ENCODE results near the gene ZIC4.

The ZIC4 gene

GRCh38 chr3:147410526-147411237 is 4.3 kb upstream of the ZIC4 start:
- in situ Hi-C loops (cut with MboI; ENCODE audit: low pct_unique_long_range_greater_than_20kb, low sequenced_read_pairs, unreplicated experiment) = no loop called here
- TF ChIP-seq CTCF (IDR thresholded peaks at IDR 0.05; ENCODE audit: extremely low read depth, insufficient read depth, missing control alignments) = no peak
- DNase-seq (ENCODE audit: low spot score) = no peak

DNA sequence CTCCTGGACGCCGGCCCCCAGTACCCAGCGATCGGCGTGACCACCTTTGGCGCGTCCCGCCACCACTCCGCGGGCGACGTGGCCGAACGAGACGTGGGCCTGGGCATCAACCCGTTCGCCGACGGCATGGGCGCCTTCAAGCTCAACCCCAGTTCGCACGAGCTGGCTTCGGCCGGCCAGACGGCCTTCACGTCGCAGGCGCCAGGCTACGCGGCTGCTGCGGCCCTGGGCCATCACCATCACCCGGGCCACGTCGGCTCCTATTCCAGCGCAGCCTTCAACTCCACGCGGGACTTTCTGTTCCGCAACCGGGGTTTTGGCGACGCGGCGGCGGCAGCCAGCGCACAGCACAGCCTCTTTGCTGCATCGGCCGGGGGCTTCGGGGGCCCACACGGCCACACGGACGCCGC is 3.8 kb upstream of the ZIC4 start:
- DNase-seq (ENCODE audit: low spot score) = no peak
- in situ Hi-C loops (cut with MboI; ENCODE audit: low pct_unique_long_range_greater_than_20kb, low sequenced_read_pairs, unreplicated experiment) = no loop called here
- TF ChIP-seq CTCF (IDR thresholded peaks at IDR 0.05; ENCODE audit: extremely low read depth, insufficient read depth, missing control alignments) = no peak

DNA sequence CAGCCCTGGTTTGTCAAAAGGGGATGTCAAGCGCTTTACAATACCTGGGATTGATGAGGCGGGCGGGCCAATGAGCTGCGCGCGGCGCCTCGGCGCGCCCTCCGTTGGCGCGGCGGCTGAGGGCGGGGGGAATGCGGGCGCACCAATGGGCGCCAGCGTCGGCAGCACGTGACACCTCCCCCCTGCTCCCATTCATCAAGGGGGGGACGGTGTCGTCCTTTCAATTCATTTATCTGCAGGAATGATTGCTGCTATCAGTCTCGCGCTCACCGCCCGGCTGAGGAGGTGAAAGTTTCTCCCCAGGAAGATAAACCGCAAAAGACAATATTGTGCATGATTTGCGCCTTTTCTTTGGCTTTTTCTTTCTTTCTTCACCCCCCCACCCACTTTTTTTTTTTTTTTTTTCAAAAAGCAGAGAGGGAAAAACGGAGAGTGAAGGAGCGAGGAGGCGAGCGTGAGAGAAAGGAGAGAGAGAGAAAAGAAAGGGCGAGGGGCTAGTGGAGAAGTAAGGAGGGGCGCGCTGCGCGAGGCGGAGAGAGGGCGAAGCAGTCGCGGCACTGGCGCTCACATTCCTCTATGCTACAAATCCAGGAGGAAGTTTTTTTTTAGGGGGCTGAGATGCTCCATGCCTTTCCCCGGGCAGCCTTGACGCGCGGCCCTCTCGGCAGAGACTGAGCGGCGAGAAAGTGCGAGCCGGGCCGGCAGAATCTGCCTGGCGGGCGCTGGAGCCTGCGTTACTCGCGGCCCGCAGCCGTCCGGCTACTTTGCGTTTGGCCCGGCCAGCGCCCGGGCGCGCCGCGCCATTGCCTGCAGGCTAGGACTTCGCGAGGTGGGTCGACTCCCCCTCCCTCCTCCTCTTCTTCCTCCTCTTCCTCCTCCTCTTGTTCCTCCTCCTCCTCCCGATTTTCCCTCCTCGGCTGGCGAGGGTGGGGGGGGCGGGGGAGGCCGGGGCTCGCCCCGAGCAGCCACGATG is 3.1 kb upstream of the ZIC4 start, which contains the start of gene ZIC1:
Gene ZIC1 (plus strand): TSS at position 223 of the 973 bp plus-strand sequence. CDS start 748 bp downstream, at position 971.
- TF ChIP-seq CTCF (IDR thresholded peaks at IDR 0.05; ENCODE audit: extremely low read depth, insufficient read depth, missing control alignments) = no peak
- no peak for DNase-seq (ENCODE audit: low spot score)
- in situ Hi-C loops (cut with MboI; ENCODE audit: low pct_unique_long_range_greater_than_20kb, low sequenced_read_pairs, unreplicated experiment) = no loop called here

- in situ Hi-C loops (cut with MboI; ENCODE audit: low pct_unique_long_range_greater_than_20kb, low sequenced_read_pairs, unreplicated experiment) = no loop called here
- no peak for TF ChIP-seq CTCF (IDR thresholded peaks at IDR 0.05; ENCODE audit: extremely low read depth, insufficient read depth, missing control alignments)
- no peak for DNase-seq (ENCODE audit: low spot score)
Observed at GRCh38 chr3:147408188-147409100, 2.1 kb upstream of the ZIC4 start.

DNA sequence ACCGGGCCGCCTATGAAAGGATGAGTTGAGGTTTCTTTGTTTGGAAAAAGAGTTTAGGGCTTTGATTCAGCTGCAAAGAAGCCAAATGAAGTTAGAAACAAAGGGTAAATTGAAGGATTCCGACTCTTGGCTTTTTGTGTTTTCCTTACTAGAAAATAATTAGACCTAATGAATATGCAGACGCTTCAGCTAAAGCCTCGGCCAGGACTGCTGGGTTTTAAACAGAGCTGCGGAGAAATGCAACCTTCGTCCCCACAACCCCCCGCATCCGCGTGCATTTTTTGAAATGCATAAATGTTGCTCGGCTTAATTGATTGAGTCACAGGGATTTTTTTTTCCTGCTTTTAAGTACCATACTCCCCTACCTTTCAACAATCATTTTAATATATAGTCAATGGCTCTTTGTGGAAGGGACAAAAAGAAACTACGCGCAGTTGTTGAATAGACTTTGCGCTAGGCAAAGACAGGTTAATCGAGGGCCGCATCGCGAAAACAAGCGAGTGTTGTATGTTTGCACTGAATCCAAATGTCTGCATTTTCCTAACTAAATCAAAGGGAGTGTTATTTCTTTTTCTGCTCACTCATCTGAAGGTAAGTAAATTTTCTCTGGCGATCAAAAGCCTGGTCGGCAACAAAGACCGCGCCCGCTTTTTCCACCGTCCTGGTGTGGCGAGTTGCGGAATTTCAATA is 1.3 kb upstream of the ZIC4 start:
- no peak for DNase-seq (ENCODE audit: low spot score)
- TF ChIP-seq CTCF (IDR thresholded peaks at IDR 0.05; ENCODE audit: extremely low read depth, insufficient read depth, missing control alignments) = no peak
- in situ Hi-C loops (cut with MboI; ENCODE audit: low pct_unique_long_range_greater_than_20kb, low sequenced_read_pairs, unreplicated experiment) = no loop called here

All from GM13977 (cell line).